ENCODE measurements around the gene NEAT1. TPM values are rescaled to one million over a fixed set of nuclear protein-coding genes. Genes with fewer than 3 reads are reported as not detected.

NEAT1 gene
- total and polyA plus RNA-seq, 2 of the 8 experiments (the other 6 are each of a cell fraction or from before 2014, with no cell fraction given) = 2.4 to 10.7 TPM

- no peak for TF ChIP-seq KDM4A (IDR thresholded peaks at IDR 0.05; ENCODE audit: low read depth, low read length, severe bottlenecking)
- TF ChIP-seq BRCA1 (IDR thresholded peaks at IDR 0.05; ENCODE audit: low read depth, low read length) = no peak
- TF ChIP-seq RXRA (IDR thresholded peaks at IDR 0.05; ENCODE audit: insufficient read depth, low read depth, low read length) = no peak
- TF ChIP-seq ASH2L (IDR thresholded peaks at IDR 0.05; ENCODE audit: low read length) = no peak
Measured at GRCh38 chr11:65437436-65438227, 15.0 kb downstream of the NEAT1 start (continued).

Data from H1 (cell line).